DMS 273 (cell line): Measurements from ENCODE around the gene PAMR1.

Experiments used
- DNase-seq: peaks from one replicate; lab custom pipeline; 2025; ENCODE audit not compliant: unreplicated experiment; lab: John Stamatoyannopoulos, UW

The PAMR1 gene

DNA sequence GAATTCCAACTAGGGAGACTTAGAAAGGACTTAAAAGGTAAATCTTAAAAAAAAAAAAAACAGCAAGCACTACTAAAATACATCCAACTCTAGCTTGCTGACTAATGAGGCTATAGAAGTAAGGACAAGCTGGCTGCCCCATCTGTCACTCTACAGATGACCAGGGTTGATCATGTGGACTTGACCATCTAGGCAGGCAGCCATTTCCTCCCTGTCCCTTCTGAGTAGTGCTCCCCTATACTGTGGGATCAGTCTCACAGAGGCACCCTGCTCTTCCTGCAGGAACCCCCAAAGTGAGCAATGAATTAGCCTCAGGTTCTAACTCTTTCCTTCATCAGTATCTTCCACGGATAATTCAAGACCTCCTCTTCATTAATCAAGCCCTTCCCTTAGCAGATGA lies 118.4 kb downstream of the PAMR1 start:
- DNase-seq: peak; percentile 25

DNA sequence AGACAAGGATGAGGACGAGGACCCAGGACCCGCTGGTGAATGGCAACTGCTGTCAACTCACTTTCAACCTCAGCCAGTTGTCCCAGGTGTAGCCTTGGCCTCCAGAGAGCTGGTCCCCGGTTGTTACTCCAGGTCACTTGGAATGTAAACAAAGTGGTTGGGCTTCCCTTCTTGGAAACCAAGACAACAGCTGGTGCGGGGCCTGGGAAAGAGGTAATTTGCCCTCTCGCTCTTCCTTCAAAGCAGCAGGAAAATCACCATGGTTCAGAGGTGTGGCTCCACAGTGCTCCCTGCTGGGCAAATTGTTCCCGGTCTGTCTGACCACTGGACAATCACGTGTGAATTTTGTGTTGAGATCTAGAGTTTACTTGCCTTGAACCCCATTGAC lies 121.0 kb downstream of the PAMR1 start:
- peak; percentile 42 for DNase-seq

GRCh38 chr11:35403765-35404387 lies 121.5 kb downstream of the PAMR1 start:
- no peak for DNase-seq

DNA sequence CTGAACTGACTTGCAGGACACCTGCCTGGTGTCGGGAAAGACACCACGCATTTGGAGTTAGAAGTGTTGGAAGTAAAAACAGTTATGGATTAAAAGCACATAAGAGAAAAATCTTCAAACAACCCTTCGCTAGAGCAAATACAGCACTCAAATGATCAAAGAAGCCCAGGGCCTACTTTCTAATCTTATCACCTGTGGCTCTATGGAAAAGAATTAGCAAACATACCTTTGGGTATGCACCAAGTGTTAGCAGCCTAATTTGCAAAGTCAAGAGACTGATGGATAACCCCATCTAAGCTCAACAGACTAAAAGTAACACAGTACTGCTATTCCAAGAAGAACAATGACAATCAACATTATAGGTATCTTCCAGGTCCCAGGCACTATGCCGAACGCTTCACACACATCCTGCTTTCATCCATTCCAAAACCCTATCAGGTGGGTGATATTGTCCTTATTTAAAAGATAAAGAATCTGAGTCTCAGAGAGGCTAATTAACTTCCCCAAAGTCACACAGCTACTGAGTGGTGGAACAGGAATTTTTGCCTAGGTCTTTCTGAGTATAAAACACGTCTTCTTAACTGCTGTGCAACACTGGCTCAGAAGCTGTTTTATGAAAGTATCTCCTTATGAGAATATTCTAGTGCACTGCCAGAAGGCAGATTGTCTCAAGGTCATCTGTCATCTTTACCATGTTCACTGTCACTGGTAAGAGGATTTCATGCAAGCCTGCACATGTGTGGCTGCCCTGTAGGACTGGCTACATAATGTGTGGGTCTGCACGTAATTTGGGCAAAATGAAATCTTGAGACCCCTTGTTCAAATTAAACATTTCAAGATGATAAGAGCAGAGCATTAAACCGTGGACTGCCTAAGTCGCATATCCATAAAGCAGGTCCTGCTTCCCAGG lies 122.4 kb downstream of the PAMR1 start:
- no peak for DNase-seq

DNA sequence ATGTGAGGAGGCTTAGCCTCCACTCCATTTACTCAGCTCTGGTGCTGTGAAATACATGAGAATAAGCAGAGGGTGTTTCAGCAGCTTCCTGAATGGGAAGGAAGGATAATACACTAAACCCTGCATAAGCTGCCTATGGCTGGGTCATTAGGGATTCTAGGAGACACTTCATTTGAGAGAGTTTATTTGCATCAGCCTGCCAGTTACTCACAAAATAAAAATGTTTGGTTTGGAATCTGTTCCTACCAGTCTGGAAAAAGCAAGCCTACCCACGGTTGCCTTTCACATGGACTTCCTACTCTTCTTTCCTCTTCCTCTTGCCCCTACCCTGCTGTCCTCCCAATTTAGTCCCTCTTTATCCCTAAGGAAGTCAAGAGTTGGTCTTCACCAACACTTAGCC lies 126.5 kb downstream of the PAMR1 start:
- DNase-seq: no peak

GRCh38 chr11:35394941-35395340 lies 130.5 kb downstream of the PAMR1 start:
- DNase-seq: no peak

DNA sequence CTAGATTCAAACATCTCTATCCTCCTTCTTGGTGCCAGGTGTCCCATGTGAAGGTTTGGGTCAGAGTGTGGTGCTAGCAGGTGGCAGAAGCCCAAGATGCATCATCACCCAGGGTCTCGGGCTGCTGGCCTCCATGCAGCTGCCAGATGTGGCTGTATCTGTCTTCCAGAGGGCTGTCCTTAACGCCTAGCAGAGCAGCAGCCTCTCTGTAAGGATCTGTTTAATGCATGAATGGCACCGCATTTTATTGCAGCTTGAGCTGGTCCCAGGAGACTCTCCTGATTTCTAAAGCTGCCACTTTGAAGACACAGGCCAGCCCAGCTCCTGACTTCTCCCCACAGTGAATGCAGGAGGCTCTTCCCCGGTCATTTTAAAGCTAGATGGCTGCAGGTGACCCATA lies 132.3 kb downstream of the PAMR1 start:
- DNase-seq: peak; percentile 25

GRCh38 chr11:35391922-35392688 lies 133.3 kb downstream of the PAMR1 start:
- DNase-seq: peak; percentile 78

DNA sequence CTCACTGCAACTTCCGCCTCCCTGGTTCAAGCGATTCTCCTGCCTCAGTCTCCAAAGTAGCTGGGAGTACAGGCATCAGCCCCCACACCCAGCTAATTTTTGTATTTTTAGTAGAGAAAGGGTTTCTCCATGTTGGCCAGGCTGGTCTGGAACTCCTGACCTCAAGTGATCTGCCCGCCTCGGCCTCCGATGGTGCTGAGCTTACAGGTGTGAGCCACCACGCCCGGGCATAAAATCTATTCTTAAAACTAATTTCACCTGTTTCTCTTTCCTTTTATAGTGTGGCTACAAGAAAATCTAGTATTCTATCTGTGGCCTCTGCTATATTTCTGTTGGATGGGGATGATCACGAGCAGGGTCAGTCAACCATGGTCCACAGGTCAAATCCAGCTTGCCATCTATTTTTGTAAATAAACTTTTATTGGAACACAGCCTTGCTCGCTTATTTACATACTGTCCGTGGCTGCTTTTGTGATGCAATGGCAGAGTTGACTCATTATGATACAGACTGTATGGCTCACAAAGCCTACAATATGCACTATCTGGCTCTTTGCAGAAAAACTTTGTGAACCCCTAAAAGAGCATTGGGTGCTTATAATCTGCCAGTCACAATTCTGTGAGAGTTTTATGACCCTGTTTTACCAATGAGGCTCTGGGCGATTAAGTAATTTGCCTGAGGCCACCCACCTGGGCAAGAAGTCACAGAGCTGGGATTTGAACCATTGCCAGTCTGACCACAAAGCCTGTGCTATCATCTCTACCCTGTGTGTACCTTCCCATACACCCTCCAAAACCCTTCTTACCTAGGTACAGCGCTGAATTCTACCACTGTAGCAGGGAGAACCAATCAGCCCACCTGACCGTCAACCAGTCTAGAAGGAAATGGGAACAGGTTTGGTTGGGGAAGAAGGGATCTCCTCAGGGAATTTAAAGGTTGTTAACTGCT lies 134.4 kb downstream of the PAMR1 start:
- no peak for DNase-seq

DNA sequence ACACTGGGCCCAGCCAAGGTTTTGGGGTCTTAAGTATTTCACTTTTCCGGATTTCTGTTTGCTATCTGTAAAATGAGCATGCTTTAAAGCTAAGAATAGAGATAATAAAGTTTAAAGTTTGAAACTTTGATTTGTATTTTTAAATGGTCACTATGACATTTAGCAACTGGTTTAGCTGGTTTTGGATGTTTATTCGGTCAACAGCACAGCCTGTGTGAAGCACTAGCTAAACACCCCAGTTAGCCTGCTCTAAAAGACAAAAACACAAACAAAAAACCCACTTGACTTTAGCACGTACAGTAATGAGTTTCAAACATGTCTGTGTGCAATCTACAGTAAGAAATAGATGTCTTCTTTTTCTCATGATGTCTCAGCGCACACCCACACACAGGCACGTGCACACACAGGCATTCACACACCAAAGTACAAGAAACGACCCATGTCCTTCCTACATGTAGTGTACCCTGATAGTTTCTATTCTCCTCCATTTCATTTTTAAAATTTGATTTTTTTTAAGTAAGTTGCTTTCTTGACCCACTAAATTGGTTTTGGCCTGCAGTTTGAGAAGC lies 135.4 kb downstream of the PAMR1 start:
- DNase-seq: no peak

- no peak for DNase-seq
These were observed 136.3 kb downstream of the PAMR1 start for GRCh38 chr11:35389112-35389511.

- DNase-seq: no peak
These were observed 137.4 kb downstream of the PAMR1 start for GRCh38 chr11:35388061-35388460.

DNA sequence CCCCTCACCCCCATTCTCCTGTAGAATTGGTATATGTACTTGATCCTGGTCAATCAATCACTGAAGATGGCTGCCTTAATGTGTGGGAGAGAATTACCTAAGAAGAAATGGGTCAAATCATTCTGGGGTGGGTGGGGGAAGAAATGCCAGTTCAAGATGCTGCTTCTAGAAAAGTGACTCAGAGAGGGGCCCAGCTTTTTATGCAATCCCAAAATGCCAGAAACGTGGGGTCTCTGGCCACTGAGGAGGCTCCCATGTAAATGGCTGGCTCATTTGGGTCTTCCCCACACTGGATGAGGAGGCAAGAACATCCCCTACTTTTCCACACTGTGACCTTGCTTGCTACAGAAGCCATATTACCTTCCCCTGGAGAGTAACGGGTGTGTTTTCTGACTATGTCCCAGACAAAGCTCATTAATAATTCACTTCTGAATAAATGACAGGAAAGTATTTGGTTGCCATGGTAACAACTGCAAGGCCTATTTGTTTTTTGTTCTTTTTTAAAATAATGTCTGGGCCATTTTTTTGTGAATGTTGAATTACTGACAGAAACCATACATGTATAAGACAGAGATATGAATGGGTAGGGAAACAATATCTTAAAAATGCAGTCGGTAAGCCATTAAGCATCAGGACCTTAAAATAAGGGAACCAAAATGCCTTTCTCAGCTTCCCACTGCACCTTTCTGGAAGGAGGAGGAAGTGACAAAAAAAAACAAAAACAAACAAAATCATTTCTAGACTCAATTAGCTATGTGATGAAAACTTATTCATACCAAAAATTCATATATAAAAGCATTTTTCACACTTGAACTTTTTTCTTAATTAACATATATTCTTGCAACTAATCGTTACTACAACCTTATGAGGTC lies 138.1 kb downstream of the PAMR1 start:
- DNase-seq: peak; percentile 35

DNA sequence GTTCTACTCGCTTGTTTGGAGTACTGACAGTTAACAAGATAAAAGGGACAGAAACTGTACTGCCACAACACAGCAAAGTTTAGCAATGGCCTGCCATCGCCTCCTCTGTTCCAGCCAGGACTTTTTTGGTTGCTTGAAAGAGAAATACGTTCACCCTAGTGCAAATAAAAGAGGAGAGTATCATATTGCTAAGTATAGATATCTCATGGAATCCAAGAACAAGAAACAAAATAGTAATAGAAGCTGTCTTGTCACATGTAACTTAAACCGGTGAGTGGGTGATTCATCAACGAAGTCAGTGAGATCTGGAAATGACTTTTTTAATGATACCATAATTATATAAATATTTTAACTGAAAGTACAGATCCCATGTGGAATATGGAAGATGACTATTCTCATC lies 141.5 kb downstream of the PAMR1 start:
- no peak for DNase-seq
